Stimulated activated CD4-positive, alpha-beta T cell treated with anti-CD3 and anti-CD28 coated beads, Interleukin-2, amount 100 ng/mL, for 24 hours (primary cell): ENCODE results near the gene HMSD.

Experiments
- DNase-seq, 2 donors: peaks; one replicate each; pipeline ENCODE4 v3.0.0-alpha.2; 2020

HMSD gene

DNA sequence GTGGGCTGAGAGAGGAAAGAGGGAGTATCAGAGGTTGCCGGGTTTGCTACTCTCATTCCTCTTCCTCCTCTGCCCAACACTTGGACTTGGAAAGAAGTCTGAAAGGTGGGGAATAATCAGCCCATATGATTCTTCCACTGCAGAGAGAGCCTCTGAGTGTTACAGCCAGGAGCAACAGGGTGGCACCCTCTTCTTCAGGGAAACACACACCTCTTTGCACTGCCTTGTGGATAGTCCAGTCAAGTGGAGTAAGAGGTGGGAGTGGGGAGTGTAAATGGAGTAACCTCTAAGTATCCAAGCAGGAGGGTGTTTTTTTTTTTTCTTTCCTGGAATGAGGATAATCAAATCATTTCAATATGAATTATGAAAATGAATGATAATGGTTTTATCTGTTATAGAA is 11.8 kb downstream of the HMSD start:
- no peak for DNase-seq

DNA sequence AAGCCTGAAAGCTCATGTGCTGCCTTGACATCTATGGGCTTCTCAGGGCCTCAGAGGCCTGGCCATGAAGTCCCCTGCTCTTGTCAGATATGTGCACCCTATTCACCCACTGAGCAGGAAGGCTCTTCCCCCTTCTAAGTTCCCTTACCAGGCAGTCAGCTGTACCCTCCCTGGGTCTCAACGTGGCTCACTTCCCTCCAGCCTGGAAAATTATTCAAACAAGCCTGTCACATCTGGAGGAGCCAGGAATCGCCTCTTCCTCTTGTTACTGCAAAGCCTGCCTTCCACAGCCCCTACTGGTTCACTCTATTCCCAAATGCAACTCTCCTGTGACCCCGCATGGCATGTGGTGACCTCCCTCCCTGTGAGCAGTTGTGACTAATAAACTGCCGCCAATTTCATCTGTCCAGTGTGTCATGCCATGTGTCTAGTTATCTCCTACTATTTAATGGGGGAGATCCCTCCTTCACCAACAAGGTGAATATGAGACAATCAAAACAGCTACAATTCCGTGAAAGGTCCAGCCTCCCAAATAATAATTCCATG is 12.4 kb downstream of the HMSD start:
- DNase-seq, result no peak

DNA sequence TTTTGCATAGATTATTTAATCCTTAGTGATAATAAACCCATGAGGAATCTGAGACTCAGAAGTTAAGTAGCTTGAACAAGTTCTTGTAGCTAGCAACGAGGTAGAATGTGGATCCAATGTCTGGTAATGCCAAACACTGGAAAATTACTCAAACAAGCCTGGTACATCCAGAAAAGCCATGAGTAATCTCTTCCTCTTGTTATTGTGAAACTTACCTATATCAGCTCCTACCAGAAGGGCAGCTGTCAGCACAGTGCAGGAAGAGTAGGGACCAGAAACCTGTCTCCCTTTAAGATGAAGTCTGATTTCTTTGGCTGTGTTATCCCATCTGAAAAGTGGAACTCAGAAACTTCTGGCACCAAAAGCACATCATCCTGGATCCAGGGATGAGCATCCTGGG is 13.0 kb downstream of the HMSD start:
- no peak for DNase-seq

DNA sequence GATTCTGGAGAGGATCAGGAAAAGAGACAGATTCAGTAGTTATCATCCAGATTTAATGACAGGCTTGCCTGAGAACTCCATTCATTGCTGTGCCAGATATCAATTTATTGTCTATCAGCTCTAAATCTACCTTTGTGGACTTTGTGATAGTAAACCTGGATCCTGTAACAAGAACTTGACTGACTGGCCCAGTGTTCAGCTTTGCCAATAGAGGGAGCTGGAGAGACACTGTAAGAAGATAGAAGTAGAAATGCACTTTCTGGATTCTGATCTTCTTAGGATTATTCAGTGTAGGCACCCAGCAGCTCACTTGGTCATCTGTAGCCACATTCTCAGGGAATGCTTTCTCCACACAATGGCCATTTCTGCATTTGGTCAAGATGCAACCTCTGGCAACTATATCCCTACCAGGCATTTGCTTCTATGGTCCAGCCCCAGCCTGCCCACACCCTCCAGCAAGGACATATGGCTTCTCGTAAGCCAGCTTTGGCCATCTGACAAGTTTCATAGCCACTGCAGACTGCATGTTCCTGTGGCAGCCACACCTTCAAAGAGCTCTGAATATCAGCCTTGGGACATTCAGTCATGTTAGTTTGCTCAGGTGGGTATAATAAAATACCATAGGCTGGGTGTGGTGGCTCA is 14.6 kb downstream of the HMSD start:
- peak; percentile 34 to 39 for DNase-seq

DNA sequence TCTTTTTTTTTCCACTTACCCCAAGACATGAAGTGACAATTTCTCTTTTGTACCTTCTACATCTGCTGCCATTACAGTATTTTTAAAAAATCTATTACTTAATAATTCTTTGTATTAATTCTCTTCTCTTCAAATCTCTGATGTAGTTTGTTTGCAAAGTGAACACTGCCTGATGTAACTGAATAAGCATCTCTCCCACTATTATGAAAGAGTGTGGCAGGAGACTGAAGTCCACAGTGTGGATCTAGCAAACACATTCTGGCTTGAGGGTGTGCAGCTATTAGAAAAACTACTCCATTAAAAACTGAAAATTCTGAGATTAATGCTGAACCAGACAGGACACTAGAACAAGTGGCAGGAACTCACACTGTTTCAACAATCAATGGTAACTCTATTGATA is 15.8 kb downstream of the HMSD start:
- DNase-seq, result no peak

DNA sequence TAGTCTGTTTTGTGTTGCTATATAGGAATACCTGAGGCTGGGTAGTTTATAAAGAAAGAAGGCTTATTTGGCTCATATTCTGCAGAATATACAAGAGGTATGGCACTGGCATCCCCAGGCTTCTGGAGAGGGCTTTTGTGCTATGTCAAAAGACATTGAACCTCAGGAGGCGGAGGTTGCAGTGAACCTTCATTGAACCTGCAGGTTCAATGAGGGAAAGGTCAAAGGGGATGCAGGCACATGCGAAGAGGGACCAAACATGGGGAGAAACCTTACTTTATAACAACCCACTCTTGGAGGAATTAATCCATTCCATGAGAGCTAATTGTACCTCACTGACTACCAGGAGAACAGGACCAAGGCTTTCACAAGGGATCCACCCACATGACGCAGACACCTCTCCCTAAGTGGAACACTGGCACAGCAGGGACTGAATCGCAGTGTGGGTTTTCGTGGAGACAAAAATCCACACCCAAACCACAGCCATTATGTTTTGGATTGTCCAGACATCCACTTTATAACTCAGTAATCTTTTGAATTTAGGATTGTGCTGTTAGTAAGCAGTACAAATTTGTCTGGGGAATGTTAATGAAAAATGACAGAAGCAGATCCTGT is 16.7 kb downstream of the HMSD start:
- no peak for DNase-seq

DNA sequence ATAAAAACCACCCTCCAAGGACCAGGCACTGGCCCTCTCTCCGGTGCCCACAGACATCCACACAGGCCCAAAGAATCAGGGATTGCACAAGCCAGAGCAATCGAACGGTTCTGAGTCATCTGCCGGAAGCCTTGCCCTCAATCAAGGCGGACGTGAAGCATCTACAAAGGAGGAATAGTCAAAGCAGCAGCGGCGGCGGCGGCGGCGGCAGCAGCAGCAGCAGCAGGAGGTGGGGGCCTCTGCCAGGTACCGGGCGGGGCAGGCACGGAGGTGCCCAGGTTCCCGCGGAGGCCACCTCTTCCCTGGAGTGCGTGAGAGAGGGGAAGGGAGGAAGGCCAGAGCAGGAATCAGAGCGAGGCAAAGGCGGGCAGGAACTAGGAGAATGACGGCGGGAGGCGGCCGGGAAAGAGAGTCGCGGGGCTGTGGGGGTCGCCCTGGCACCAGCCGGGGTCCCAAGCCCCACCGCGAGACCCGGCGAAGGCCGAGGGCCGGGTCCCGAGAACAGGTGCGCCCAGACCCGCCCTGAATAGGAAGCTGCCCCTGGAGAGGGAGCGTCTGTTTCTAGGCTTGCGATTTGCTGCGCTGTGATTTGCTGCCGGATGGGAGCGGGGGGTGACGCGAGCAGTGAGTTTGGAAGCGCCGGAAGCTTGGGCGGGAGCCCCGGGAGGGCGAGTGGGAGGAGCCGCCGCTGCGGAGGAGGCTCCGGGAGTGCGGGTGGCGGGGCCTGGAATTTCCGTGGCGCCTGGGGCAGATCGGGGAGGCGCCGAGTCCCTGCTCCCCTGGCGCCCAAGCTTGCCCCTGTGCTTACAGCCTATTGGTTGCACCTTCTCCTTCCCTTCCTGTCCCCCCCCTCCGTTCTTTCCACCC is 21.1 kb downstream of the HMSD start, which contains the start of gene SERPINB8:
Gene SERPINB8 (plus strand): TSS at position 140 of the 867 bp plus-strand sequence. CDS start 8,228 bp downstream, outside the sequence.
- peak; percentile 80 to 85 for DNase-seq

DNA sequence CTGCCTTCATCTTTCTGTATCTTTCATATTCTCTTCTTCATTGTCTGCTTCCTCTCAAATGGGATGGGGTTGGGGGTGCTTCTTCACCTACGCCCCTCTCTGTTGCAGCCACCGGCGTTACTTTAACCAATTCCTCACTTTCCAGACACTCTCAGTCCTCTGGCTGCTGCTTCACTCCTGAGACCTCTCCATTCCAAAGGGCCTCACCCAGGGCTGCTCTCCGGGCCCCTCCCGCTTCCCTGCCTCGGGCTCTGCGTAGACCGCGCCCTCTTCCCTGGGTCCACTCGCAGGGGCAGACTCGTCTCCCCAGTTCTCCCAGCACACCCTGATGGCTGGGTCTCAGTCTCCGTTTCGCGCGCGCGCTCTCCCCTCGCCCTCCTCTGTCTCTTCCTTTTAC is 21.7 kb downstream of the HMSD start:
- no peak for DNase-seq

DNA sequence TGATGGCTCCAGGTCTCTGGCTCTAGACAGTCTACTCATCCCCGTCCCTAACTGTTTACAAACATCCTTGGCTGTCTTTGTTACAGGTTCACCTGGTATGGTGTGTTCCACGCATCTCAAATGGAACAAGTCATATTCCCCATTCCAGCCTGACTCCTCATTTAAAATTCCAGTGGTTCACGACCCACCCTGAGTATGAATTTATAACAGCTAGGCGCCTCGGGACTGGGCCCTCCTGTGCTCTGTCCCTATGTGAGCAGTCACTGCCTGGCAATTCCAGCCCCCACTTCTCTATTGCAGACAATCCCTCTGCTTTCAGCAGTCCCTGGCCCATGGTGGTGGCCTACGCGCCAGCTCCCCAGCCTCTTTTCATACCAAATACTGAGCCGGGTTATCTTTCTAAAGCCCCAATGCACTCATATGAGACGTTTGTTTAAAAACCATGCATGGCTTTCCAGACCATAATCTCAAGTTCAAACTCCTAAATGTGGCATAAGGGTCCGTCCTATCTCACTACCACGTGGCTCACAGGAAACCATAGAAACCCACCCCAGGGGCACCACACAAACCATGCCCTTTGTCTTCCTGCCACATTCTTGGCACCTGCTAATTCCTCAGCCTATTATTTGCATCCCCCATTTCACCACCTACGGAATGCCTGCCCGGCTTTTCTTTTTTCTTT is 22.4 kb downstream of the HMSD start:
- DNase-seq, result no peak

DNA sequence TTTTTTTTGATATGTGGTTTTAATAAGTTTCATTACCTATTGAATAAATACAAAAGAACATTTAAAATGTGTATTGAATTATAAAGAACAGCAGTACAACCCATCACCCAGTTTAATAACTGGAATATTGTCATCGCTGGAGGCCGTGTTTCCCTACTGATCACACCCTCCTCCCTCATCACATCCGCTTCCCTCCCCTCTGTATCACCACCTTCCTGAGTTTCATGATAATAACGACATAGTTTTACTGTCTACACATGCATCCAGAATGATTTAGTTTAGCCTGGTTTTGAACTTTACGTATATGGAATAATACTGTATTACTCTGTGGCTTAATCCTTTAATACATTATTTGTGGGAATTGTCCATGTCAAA is 22.9 kb downstream of the HMSD start:
- DNase-seq, result no peak

DNA sequence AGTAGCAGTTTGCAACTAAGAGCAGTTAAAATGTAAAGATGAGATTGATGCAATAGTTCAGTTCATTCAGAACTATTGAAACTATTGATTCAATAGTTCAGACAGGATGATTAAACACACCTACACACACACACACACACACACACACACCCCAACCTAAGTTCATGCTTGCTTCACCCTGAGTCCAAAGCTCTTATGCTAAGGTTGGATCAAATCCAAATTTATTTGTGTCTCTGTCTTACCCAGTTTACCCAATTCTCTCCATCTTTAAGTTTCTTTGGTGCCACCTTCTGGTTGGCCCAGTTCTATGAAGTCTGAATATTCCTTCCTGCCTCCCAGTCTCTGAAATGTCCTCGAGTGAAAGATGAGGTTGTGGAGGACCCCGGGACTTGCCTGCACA is 25.9 kb downstream of the HMSD start:
- DNase-seq, result peak in 1 of 2 donors; percentile 23

DNA sequence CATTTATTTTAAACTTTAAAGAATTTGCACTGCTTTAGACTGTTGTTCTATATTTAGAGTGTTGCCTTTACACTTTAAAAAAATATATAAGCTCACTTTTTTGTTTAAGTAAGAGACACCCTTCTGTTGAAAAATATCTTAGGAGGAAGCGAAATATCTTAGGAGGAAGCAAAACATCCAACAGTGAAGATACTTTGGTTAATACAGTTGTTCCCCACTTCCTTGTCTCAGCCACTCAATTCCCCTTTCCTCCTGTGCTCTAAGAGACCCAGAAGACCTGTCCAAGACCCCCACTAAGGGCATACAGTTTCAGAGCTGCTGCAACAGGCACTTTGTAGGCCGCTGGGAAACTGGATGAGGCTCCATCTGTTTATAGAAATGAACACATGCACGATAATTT is 26.5 kb downstream of the HMSD start:
- no peak for DNase-seq

DNA sequence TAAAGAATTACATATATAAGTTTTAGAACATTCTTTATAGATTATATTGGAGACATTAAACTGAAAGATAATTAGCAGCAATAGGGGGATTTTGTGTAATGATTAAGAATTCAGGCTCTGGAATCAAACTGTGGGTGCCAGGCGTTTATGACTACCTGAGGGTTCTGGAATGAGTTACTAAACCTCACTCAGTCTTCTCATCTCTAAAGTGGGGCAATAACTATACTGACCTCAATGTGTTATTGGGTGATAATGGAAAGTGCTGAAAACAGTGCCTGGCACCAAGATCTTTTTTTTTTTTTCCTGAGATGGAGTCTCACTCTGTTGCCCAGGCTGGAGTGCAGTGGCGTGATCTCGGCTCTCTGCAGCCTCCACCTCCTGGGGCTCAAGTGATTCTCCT is 27.9 kb downstream of the HMSD start:
- DNase-seq, result no peak

DNA sequence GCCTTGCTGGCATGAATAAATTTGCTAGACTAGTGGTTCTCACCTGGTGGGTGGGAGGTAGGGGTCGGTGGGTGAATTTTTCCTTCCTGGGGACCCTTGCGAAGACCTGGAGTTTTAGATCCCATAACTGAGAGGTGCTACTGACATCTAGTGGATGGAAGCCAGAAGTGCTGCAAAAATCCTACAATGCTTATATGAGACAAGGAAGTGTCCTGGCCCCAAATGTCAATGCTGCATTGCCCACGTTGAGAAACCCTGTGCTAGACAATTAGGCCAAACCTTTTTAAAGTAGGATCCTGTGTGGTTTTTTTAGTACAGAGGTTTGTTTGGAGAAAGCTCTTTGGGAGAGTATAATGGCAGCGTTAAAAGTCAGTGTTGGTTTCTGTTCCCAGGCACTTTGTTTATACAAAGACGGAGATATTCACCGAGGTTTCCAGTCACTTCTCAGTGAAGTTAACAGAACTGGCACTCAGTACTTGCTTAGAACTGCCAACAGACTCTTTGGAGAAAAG is 30.4 kb downstream of the HMSD start:
- DNase-seq, result peak; percentile 15 to 40

DNA sequence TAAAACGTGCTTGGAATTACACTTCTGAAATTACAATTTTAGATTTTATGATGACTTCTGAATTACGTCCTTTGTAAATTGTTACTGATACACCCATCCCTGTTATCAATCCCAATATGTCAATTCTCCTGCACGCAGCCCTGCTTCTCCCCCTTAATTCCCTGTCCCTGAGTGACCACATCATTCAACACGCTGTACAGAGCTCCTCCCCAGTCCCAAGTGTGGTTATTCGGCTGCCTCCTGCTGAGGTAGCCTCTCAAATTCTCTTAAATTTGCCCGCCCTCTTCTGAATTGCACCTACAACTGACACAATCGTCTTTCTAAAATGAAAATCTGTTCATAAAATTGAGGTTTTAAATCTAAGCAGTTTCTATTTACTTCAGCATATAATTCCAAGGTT is 30.9 kb downstream of the HMSD start:
- DNase-seq, result no peak

DNA sequence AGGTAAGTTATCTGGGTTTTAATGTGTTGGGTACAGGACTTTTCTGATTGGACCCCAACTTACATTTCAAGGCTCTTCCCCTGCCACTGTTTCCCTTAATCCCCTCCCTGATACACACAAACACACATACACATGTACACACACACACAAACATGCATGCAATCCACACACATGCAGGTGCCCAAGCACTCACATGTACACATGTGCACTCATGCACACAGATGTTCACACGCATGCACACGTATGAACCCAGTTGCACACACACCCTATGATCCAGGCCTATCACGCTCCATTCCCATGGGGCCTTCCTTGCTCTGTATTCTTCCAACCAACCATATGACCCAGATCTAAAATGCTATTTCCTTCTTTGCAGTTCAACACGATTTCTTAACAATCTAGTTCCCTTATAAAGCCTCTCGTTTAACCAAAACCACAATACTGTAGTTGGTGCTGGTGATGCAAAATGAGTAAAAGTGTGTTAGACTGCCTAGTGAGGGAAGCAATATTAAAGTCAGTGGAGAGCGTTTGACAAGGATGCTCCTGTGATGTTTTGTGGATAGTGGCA is 31.9 kb downstream of the HMSD start:
- no peak for DNase-seq

DNA sequence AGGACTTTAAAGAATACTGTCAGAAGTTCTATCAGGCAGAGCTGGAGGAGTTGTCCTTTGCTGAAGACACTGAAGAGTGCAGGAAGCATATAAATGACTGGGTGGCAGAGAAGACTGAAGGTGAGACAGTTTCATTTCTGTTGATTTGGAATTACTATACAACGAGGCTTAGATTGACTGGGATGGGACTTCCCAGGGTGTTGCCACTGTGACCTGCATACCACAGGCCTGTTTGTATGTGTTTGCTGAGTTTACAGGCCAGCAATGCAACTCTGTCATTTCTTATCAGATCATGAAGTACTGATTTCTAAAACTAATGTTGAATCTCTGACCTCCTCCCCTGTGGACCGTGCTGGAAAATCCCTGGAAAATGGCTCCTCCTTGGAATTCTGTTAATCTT is 32.6 kb downstream of the HMSD start:
- DNase-seq, result no peak

DNA sequence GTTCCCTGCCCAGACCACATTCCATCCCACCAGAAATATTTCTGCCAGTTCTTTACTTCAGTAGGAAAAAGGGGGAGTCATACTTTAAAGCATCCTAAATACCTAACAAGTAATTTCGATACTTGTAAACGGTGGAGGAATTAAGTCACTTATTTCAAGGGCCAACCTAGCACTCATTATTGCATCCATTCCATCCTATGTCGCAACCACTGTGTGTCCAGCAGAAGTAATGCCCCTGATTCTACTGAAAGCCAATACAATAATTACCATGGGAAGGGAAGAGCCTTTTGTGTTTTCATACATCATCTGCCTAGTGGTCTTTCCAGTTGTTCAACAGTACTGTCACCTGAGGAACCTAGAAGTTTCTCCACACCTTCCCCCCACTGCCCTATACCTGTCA is 33.3 kb downstream of the HMSD start:
- no peak for DNase-seq

DNA sequence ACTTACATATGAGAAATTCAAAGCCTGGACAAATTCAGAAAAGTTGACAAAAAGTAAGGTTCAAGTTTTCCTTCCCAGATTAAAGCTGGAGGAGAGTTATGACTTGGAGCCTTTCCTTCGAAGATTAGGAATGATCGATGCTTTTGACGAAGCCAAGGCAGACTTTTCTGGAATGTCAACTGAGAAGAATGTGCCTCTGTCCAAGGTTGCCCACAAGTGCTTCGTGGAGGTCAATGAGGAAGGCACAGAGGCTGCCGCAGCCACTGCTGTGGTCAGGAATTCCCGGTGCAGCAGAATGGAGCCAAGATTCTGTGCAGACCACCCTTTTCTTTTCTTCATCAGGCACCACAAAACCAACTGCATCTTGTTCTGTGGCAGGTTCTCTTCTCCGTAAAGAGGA is 37.8 kb downstream of the HMSD start:
- DNase-seq, result no peak

DNA sequence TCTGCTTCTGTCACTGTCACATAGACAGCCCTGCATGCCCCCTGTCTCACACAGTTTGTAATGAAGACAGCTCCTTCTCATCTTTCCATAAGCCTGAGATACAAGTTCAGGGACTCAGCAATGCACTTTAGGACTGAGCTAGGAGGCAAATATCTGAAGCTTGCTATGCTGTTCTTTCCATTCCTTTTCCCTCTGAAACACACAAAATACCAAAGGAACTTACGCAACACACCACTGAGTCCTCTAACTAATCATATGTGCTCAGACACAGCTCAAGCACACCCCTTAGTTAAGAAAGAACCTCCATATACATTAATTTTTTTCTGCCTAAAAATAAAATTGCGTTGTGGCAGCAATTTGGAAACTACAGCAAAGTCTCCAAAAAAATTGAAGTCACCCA is 38.6 kb downstream of the HMSD start:
- DNase-seq, result no peak

DNA sequence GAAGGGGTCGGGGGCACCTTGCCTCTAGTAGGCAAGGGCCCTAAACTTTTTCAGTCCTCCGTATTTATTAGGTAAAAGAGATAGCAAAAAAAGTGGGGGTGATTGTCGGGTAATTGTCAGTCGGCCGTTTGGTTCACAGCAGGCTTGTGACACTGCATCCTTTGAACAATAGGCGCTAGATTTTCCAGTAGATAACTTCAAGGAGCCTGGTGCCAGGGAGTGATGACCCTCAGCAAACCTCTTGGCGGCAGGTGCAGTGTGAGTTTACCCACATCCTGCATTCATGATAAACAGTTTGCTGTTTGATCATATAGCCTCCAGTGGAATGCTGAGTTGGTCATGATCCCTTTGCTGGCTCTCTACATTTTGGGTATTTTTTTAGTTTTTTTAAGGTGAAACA is 43.6 kb downstream of the HMSD start:
- DNase-seq, result no peak

DNA sequence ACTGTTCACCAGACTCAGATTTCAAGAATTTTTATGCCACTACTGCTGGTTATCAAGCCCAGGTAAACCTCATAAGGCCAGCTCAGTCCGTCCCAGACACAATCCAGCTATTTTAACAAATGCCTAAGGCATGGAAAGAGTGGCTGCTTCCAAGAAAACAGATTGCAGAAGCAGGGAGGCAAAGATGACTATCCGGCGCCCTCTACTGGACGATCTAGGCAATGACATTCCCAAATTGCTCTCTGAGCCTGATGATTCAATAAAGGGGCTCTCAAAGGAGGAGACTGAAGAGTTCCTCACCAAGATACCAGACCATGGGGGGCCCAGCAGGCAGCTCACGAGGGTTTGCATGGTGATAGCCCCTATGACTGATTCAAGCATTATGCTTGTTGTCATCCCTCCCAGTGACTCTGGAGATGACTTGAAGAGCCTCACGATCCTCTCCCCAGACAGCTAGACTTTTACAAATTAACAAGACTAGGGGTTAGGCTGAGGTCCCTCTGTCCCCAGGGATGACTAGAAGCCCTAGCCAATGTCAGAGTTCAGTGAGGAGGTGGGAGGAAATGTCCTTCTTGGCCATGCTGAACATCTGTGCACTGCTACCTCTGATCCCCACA is 45.8 kb downstream of the HMSD start:
- peak; percentile 42 to 56 for DNase-seq
